OCI-LY7 (cell line): ENCODE data around the gene PRAF2.

Experiments
- CTCF ChIP-seq: fragments of 200-600 bp; sonication (generic); conservative IDR thresholded peaks from 2 replicates; pipeline ENCODE4 v1.5.1; 2014; ENCODE audit warnings: mild to moderate bottlenecking, antibody characterized with exemption, low read length, moderate library complexity, mixed read lengths
- EZH2phosphoT487 ChIP-seq: fragments of 200-600 bp; sonication (generic); IDR thresholded peaks from 2 replicates; pipeline ENCODE4 v1.6.1; 2018; ENCODE audit warnings: low read depth, borderline replicate concordance, mild to moderate bottlenecking, mixed run types, antibody characterized with exemption, low read length, moderate library complexity, mixed read lengths

GRCh38 chrX:49067285-49068120 lies 6.3 kb downstream of the PRAF2 start:
- TF ChIP-seq CTCF: no peak
- TF ChIP-seq EZH2phosphoT487: no peak
